ENCODE measurements around the gene FBLN5. TPM values are rescaled to one million over a fixed set of nuclear protein-coding genes. Genes with fewer than 3 reads are reported as not detected.

FBLN5 gene
- polyA plus RNA-seq, 6 donors from 2014 or later, result 0.39 to 2.0 (median 0.61) TPM; not detected in 1

GRCh38 chr14:91834571-91834970, 112.9 kb downstream of the FBLN5 start:
- ATAC-seq (ENCODE audit: low read depth in 2 of 2), result no peak
- Mint-ChIP-seq H3K27ac (peak overlapping the region in 3 of 6 donors; percentile 17 to 72 (median 40)), H3K9me3 (peaks cover 0 to 6% (median 2%) of the 10 kb centered on the region in 7 donors), H3K4me1 (peaks cover 22 to 47% (median 32%) of the 10 kb centered on the region in 3 donors), H3K27me3 (peaks cover 0 to 18% (median 0%) of the 10 kb centered on the region in 3 donors), H3K36me3 (no peaks in the 10 kb centered on the region), H3K4me3 (peak overlapping the region in 5 of 8 donors; percentile 13 to 88 (median 23))
- DNase-seq, result no peak

- Mint-ChIP-seq H3K4me1 (peaks cover 12 to 38% (median 28%) of the 10 kb centered on the region in 3 donors), H3K9me3 (peaks cover 0 to 11% (median 6%) of the 10 kb centered on the region in 7 donors), H3K36me3 (peaks cover 6 to 13% of the 10 kb centered on the region in 2 donors), H3K4me3 (no peak overlapping the region), H3K27ac (no peak overlapping the region), H3K27me3 (peaks cover 0 to 18% (median 0%) of the 10 kb centered on the region in 3 donors)
- DNase-seq (no peak), ATAC-seq (ENCODE audit: low read depth in 2 of 2) (no peak)
Observed at GRCh38 chr14:91831337-91831736, 116.2 kb downstream of the FBLN5 start.

GRCh38 chr14:91830777-91831176, 116.7 kb downstream of the FBLN5 start:
- Mint-ChIP-seq H3K4me1 (peaks cover 12 to 38% (median 27%) of the 10 kb centered on the region in 3 donors), H3K27ac (no peak overlapping the region), H3K36me3 (peaks cover 6 to 13% of the 10 kb centered on the region in 2 donors), H3K9me3 (peaks cover 0 to 11% (median 6%) of the 10 kb centered on the region in 7 donors), H3K27me3 (peaks cover 0 to 18% (median 0%) of the 10 kb centered on the region in 3 donors), H3K4me3 (peak overlapping the region in 1 of 8 donors; percentile 10)
- no peak for DNase-seq
- ATAC-seq (ENCODE audit: low read depth in 2 of 2), result peak in 1 of 2 donors; percentile 34

GRCh38 chr14:91829511-91829910, 118.0 kb downstream of the FBLN5 start:
- DNase-seq, result no peak
- Mint-ChIP-seq H3K9me3 (peaks cover 0 to 11% (median 6%) of the 10 kb centered on the region in 7 donors), H3K4me1 (peaks cover 13 to 27% (median 22%) of the 10 kb centered on the region in 3 donors), H3K27me3 (peaks cover 0 to 18% (median 0%) of the 10 kb centered on the region in 3 donors), H3K36me3 (peaks cover 6 to 13% of the 10 kb centered on the region in 2 donors), H3K4me3 (no peak overlapping the region), H3K27ac (no peak overlapping the region)
- no peak for ATAC-seq (ENCODE audit: low read depth in 2 of 2)

- no peak overlapping the region for H3K4me3 Mint-ChIP-seq
- peaks cover 6 to 14% of the 10 kb centered on the region in 2 donors for H3K36me3 Mint-ChIP-seq
- H3K9me3 Mint-ChIP-seq, result peaks cover 0 to 11% (median 6%) of the 10 kb centered on the region in 7 donors
- ATAC-seq (ENCODE audit: low read depth in 2 of 2) (no peak), DNase-seq (no peak)
- no peak overlapping the region for H3K27ac Mint-ChIP-seq
- H3K27me3 Mint-ChIP-seq, result peaks cover 0 to 18% (median 0%) of the 10 kb centered on the region in 3 donors
- peaks cover 9 to 24% (median 11%) of the 10 kb centered on the region in 3 donors for H3K4me1 Mint-ChIP-seq
Observed at GRCh38 chr14:91827746-91828145, 119.7 kb downstream of the FBLN5 start.

Other genes starting within 250 kb of the FBLN5 start
- under 1 TPM in 1 of 6 donors, not detected in 5; 0.71 TPM for gene CATSPERB, start 215.6 kb downstream of the FBLN5 start, polyA plus RNA-seq (ENCODE audit: low read depth in 6 of 6)
- gene TC2N, start 80.2 kb downstream of the FBLN5 start, polyA plus RNA-seq (ENCODE audit: low read depth in 6 of 6), result 10 to 100 TPM in 1 of 6 donors, 1 to 10 TPM in 4, under 1 TPM in 1; 0.60 to 16.6 (median 7.4) TPM
- gene TRIP11, start 92.4 kb upstream of the FBLN5 start, polyA plus RNA-seq (ENCODE audit: low read depth in 6 of 6), result 10 to 100 TPM; 32.2 to 86.1 (median 51.7) TPM
- gene ATXN3, start 158.9 kb upstream of the FBLN5 start, polyA plus RNA-seq (ENCODE audit: low read depth in 6 of 6), result 10 to 100 TPM in 5 of 6 donors, 1 to 10 TPM in 1; 9.0 to 23.4 (median 16.0) TPM
- 100 to 1,000 TPM; 200 to 337 (median 297) TPM for gene NDUFB1, start 174.0 kb upstream of the FBLN5 start, polyA plus RNA-seq (ENCODE audit: low read depth in 6 of 6)
- gene CPSF2, start 174.3 kb upstream of the FBLN5 start, polyA plus RNA-seq (ENCODE audit: low read depth in 6 of 6), result 10 to 100 TPM; 14.4 to 27.9 (median 20.5) TPM